ENCODE data around the gene RNF220. TPM values are rescaled to one million over a fixed set of nuclear protein-coding genes. Genes with fewer than 3 reads are reported as not detected.

RNF220 gene
- total and polyA plus RNA-seq, 2 donors (not counting 3 experiments of a cell fraction or from before 2014, with no cell fraction given): 62.7 to 66.6 TPM

GRCh38 chr1:44663417-44663816 lies 258.4 kb downstream of the RNF220 start:
- DNase-seq (ENCODE audit: low read depth, low spot score): no peak
- Histone ChIP-seq H3K79me2 (ENCODE audit: control insufficient read depth, insufficient read depth, low read length) (no peaks in the 10 kb centered on the region), H4K20me1 (replicated peaks; ENCODE audit: control insufficient read depth, extremely low read depth, insufficient read depth, low read length) (no peaks in the 10 kb centered on the region), H3K27ac (ENCODE audit: insufficient read depth, low read depth, low read length) (no peak overlapping the region), H3K9ac (replicated peaks; ENCODE audit: extremely low read depth, insufficient read depth, low read length) (no peak overlapping the region), H3K4me1 (ENCODE audit: control insufficient read depth, extremely low read depth, insufficient read depth, low read length) (no peaks in the 10 kb centered on the region), H3K9me1 (replicated peaks; ENCODE audit: control insufficient read depth, extremely low read depth, insufficient read depth, low read length) (no peaks in the 10 kb centered on the region), H2AFZ (ENCODE audit: low read depth, low read length) (no peak overlapping the region), H3K27me3 (ENCODE audit: control insufficient read depth in 2 of 2, insufficient read depth in 2 of 2, low read length in 2 of 2) (no peaks in the 10 kb centered on the region), H3K4me3 (replicated peaks in 1 of 3; ENCODE audit: insufficient read depth in 1 of 3, low read depth in 1 of 3, low read length in 3 of 3) (no peak overlapping the region), H3K9me3 (replicated peaks; ENCODE audit: control insufficient read depth, insufficient read depth, low read length) (no peaks in the 10 kb centered on the region), H3K4me2 (ENCODE audit: insufficient read depth, low read length) (no peak overlapping the region), H3K36me3 (ENCODE audit: control insufficient read depth in 2 of 2, extremely low read depth in 1 of 2, insufficient read depth in 2 of 2, low read length in 2 of 2) (no peaks in the 10 kb centered on the region)
- BruUV-seq (replicated peaks): no TSS peak
- intact Hi-C loops (cut with micrococcal nuclease) (no loop called here), dilution Hi-C loops (cut with MboI; ENCODE audit: extremely low pct_ligation_motif_present, low sequenced_read_pairs) (no loop called here)
- TF ChIP-seq JUN (IDR thresholded peaks at IDR 0.05; ENCODE audit: borderline replicate concordance, insufficient read depth, insufficient read length, low read depth) (no peak), GATA2 (IDR thresholded peaks at IDR 0.05; ENCODE audit: insufficient read depth, insufficient read length, low read depth, low read length) (no peak), POLR2A (IDR thresholded peaks at IDR 0.05; ENCODE audit: low read depth, low read length) (no peak), FOS (IDR thresholded peaks at IDR 0.05; ENCODE audit: borderline replicate concordance, insufficient read depth, low read length) (no peak), CTCF (IDR thresholded peaks at IDR 0.05; ENCODE audit: extremely low read depth in 1 of 2, insufficient read depth in 1 of 2, low read depth in 1 of 2, low read length in 2 of 2) (no peak), POLR2AphosphoS5 (IDR thresholded peaks at IDR 0.05; ENCODE audit: insufficient read depth, low read depth, low read length) (no peak), MYC (IDR thresholded peaks at IDR 0.05; ENCODE audit: low read depth, low read length) (no peak), MAX (IDR thresholded peaks at IDR 0.05; ENCODE audit: insufficient read depth, insufficient read length) (no peak), EZH2 (IDR thresholded peaks at IDR 0.05; ENCODE audit: borderline replicate concordance, low read depth, low read length, severe bottlenecking) (no peak)
- no peak for FAIRE-seq
- CTCF ChIA-PET: interaction anchor here (3.6 kb wide), 1 partner anchor 11 kb away, joined by 18 read pairs; no protein-coding TSS in a partner anchor
- POLR2A ChIA-PET: no interaction called here
